ENCODE measurements around the gene TMEM218.

- TF ChIP-seq CTCF (conservative IDR thresholded peaks at IDR 0.05 in 1 of 2, IDR thresholded peaks at IDR 0.05 in 1 of 2; ENCODE audit: low read depth in 1 of 2, low read length in 2 of 2) (no peak), EZH2 (IDR thresholded peaks at IDR 0.05; ENCODE audit: low read length, missing control alignments) (no peak)
Observed at GRCh38 chr11:125086633-125087296, 24.7 kb downstream of the TMEM218 start.
